A549 treated with Hydrocortisone at 1 μM for 4 hours (cell line): ENCODE data around the gene SLC35F6. TPM values are rescaled to one million over a fixed set of nuclear protein-coding genes. Genes with fewer than 3 reads are reported as not detected.

Experiments used
- total RNA-seq: library from RNA; stranded (reverse); fragments of 200-300 nt; extraction: Qiagen RNA extraction; gene quantifications from 5 replicates; pipeline ENCODE4 v1.2.3, GENCODE V29; 2022

The SLC35F6 gene
- total RNA-seq: 35.0 to 38.6 TPM (median 37.5 TPM) in 5 replicates

DNA sequence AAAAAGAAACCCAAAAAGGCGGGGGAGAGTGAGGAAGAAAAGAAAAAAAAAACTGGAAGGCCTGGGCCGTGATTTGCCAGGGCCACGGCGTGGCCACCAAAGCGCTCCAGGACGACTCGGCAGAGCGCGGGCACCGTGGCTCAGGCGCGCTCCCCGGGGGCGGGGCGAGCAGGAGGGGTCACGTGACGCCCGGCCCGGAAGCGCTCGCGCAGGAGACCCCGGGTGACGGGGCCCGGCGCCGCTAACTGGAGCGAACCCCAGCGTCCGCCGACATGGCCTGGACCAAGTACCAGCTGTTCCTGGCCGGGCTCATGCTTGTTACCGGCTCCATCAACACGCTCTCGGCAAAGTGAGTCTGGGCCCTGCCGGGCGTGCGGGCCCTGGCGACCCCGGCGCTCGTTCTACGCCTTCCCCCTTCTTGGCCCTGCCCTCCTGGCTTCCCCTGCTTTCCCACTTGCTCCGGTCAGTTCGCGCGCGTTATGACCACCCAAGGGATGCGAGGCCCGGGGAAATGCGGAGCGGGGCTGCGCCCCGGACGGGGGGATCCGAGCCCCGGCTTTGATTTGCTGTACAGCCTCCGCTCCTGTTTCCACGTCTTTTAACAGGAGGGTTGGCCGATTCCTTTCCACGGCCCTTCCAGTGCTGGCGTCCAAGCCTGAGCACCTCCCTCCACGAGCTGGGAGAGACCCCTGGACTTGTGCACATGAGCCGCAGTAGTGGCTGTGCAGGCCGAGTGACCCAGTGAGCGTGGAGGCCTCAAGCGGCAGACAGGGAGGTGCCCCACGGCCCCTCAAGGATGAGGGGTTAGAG, at the start of gene SLC35F6:
SLC35F6 (plus strand) TSS at position 207 of the 810 bp plus-strand sequence; CDS start at position 273, 66 bp downstream.

GRCh38 chr2:26785431-26786206, 21.5 kb downstream of the SLC35F6 start, which contains the start of gene CENPA:
Gene CENPA, plus strand, starts transcription at chr2:26786056. Its CDS starts 141 bp downstream, at chr2:26786197.

Other genes starting within 250 kb of the SLC35F6 start
- gene CIB4, start 122.9 kb upstream of the SLC35F6 start, total RNA-seq: 0.16 to 0.40 TPM (median 0.24 TPM) in 3 of 5 replicates, not detected in the others
- gene KCNK3, start 71.6 kb upstream of the SLC35F6 start, total RNA-seq: 0.37 to 0.95 TPM (median 0.84 TPM) in 5 replicates
- gene CENPA, start 21.8 kb downstream of the SLC35F6 start, total RNA-seq: 40.8 to 52.2 TPM (median 51.5 TPM) in 5 replicates
- 3.8 to 6.2 TPM (median 5.2 TPM) in 5 replicates for gene DPYSL5, start 83.8 kb downstream of the SLC35F6 start, total RNA-seq
- 9.6 to 11.9 TPM (median 11.1 TPM) in 5 replicates for gene MAPRE3, start 206.4 kb downstream of the SLC35F6 start, total RNA-seq